KMS-11 (cell line): ENCODE results near the gene APC.

Source experiments
- H2AFZ ChIP-seq: fragments of 200-600 bp; sonication (generic); 2 replicates; pipeline ENCODE4 v1.6.1; 2016; ENCODE audit warnings: antibody characterized with exemption, mixed run types, low read depth
- H3K27ac ChIP-seq: fragments of 200-600 bp; sonication (generic); 2 replicates; pipeline ENCODE4 v1.6.1; 2016; ENCODE audit warnings: mild to moderate bottlenecking, mixed run types
- H3K27me3 ChIP-seq: fragments of 200-600 bp; sonication (generic); 2 replicates; pipeline ENCODE4 v1.6.1; 2017; ENCODE audit warnings: mild to moderate bottlenecking, low read depth, mixed run types, moderate library complexity; ENCODE audit not compliant: insufficient read depth
- H3K36me3 ChIP-seq: fragments of 200-600 bp; sonication (generic); 2 replicates; pipeline ENCODE4 v1.6.1; 2017; ENCODE audit warnings: mild to moderate bottlenecking, mixed run types; ENCODE audit not compliant: insufficient read depth
- H3K4me1 ChIP-seq: fragments of 200-600 bp; sonication (generic); 2 replicates; pipeline ENCODE4 v1.6.1; 2016; ENCODE audit warnings: mild to moderate bottlenecking, low read depth, mixed run types; ENCODE audit not compliant: poor library complexity, severe bottlenecking
- H3K4me2 ChIP-seq: fragments of 200-600 bp; sonication (generic); 2 replicates; pipeline ENCODE4 v1.7.0; 2016; ENCODE audit warnings: mild to moderate bottlenecking, mixed run types
- H3K4me3 ChIP-seq: fragments of 200-600 bp; sonication (generic); IDR thresholded peaks from 2 replicates; pipeline ENCODE4 v1.6.1; 2017; ENCODE audit warnings: low read depth, low read length, mixed read lengths; ENCODE audit not compliant: insufficient read depth
- H3K79me2 ChIP-seq: fragments of 200-600 bp; sonication (generic); 2 replicates; pipeline ENCODE4 v1.6.1; 2016; ENCODE audit warnings: low read depth, mixed run types; ENCODE audit not compliant: insufficient read depth
- H3K9ac ChIP-seq: fragments of 200-600 bp; sonication (generic); 2 replicates; pipeline ENCODE4 v1.6.1; 2016; ENCODE audit warnings: mild to moderate bottlenecking, mixed run types
- H4K20me1 ChIP-seq: fragments of 200-600 bp; sonication (generic); 2 replicates; pipeline ENCODE4 v1.6.1; 2016; ENCODE audit warnings: mild to moderate bottlenecking, mixed run types; ENCODE audit not compliant: insufficient read depth
- CTCF ChIP-seq: fragments of 200-600 bp; sonication (generic); conservative IDR thresholded peaks from 2 replicates; pipeline ENCODE4 v1.6.1; 2017; ENCODE audit warnings: low read depth, mild to moderate bottlenecking, antibody characterized with exemption, low read length, moderate library complexity, mixed read lengths

Gene APC

DNA sequence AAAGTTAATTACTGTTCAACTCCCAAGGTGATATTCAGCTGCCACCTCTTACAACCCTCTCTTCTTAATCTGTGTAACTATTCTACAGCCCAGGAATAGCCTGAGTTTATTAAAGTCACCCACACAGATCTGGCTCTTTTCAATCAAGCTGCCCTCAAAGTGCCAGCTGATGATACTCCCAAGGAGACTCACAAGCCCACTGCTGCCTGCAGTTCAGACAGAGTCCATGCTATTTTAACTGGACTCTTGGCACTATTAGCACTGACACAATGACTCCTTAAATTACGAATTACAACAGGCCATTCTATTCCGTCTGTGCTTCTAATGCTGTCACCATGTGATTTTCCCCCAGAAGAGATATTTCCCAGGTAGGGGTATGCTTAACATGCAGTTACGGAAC is 158.0 kb downstream of the APC start:
- Histone ChIP-seq H3K4me1 (peaks cover 16% of the 10 kb centered on the region), H3K27ac (no peak overlapping the region), H3K9ac (no peak overlapping the region), H3K36me3 (no peaks in the 10 kb centered on the region), H3K27me3 (no peaks in the 10 kb centered on the region), H3K4me3 (no peak overlapping the region), H2AFZ (no peak overlapping the region), H4K20me1 (no peaks in the 10 kb centered on the region), H3K79me2 (no peaks in the 10 kb centered on the region), H3K4me2 (no peak overlapping the region)
- TF ChIP-seq CTCF: no peak
